ENCODE measurements around the gene SLC47A2. TPM values are rescaled to one million over a fixed set of nuclear protein-coding genes. Genes with fewer than 3 reads are reported as not detected.
A peak's percentile ranks its signal among the peaks of the same experiment; 100 is the strongest.

The SLC47A2 gene
- total and polyA plus RNA-seq, 2 of the 13 experiments (the other 11 are each of a cell fraction or from before 2014, with no cell fraction given): 0.04 TPM; not detected in 1

DNA sequence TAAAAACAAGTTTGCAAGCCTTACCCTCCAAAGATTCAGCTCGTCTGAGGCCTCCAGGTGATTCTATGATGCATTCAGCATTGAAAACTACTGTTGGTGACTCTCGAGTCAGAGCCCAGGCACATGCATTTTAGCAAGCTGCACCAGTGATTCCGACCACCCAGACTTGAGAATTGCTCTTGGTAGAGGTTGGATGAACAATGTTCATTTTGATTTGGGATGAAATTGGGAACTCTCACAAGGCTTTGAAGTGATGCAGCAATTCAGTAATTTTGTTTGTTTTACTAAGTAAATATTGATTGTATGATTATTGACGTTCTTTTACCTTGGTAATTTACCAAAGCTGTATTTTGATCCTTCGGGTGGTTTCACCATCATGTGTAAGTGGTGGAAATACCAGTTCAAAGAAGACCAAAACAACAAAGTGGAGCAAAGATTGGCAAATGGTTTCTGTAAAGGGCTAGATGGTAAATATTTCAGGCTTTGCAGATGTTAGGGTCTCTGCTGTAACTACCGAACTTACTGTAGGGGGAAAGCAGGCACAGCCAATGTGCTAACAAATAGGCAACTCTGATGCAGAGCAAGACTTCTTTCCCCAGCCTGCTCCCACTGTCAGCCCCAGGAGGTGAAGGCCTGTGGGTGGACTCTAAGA is 56.0 kb downstream of the SLC47A2 start:
- Histone ChIP-seq H3K36me3 (replicated peaks in 1 of 2; ENCODE audit: control insufficient read depth in 1 of 2, insufficient read depth in 2 of 2, low read length in 2 of 2) (peaks cover 15 to 53% of the 10 kb centered on the region in 2 experiments), H3K4me1 (ENCODE audit: insufficient read depth, low read length) (peaks cover 98% of the 10 kb centered on the region), H3K27ac (ENCODE audit: extremely low read length, insufficient read depth, low read length) (peak overlapping the region; percentile 91), H3K79me2 (ENCODE audit: insufficient read depth, low read length) (peaks cover 46% of the 10 kb centered on the region), H3K9ac (ENCODE audit: insufficient read depth, low read depth, low read length) (peak overlapping the region; percentile 68), H3K9me3 (ENCODE audit: low read length) (no peaks in the 10 kb centered on the region), H3K27me3 (ENCODE audit: control insufficient read depth in 1 of 2, insufficient read depth in 2 of 2, low read length in 2 of 2) (no peaks in the 10 kb centered on the region), H3K4me3 (replicated peaks in 1 of 3; ENCODE audit: insufficient read depth in 1 of 3, low read depth in 2 of 3, low read length in 3 of 3) (peak overlapping the region in 1 of 3 experiments; percentile 24; a peak in 1 of 6 replicates), H3K4me2 (ENCODE audit: low read depth, low read length) (peak overlapping the region; percentile 61), H4K20me1 (ENCODE audit: insufficient read depth, low read length) (no peaks in the 10 kb centered on the region), H2AFZ (ENCODE audit: low read length) (no peak overlapping the region)
- in situ Hi-C loops (cut with HindIII; ENCODE audit: extremely low pct_ligation_motif_present, low pct_unique_long_range_greater_than_20kb) (no loop called here), intact Hi-C loops (cut with micrococcal nuclease; ENCODE audit: unreplicated experiment) (loop anchor here (1.0 kb wide), 2 partner anchors 12 kb away; partner anchors contain the start of gene ALDH3A2)
- POLR2A ChIA-PET: interaction anchor here (0.8 to 8.4 kb wide), 10 partner anchors 8 to 134 kb away, joined by 3 to 194 read pairs (median 6); partner anchors contain the start of genes ALDH3A2 and SLC47A1
- no TSS peak for BruUV-seq (replicated peaks)
- peak; percentile 83 for ATAC-seq
- 0% methylated on average over 6 of the region's 6 CpGs for WGBS (ENCODE audit: low lambda C conversion rate)
- DNase-seq (ENCODE audit: low spot score): peak; percentile 98
- CTCF ChIA-PET (ENCODE audit: low intra/inter-chr PET ratio, low total read pairs): no interaction called here
- FAIRE-seq: peak; percentile 82
- peak; percentile 76; the same call in 1 of the 2 replicates for TF ChIP-seq ONECUT2 (CRISPR knock-in tag; IDR thresholded peaks at IDR 0.05)
- no peak for TF ChIP-seq EED (CRISPR knock-in tag; IDR thresholded peaks at IDR 0.05)
- peak; percentile 87 for TF ChIP-seq PPARG (CRISPR knock-in tag; conservative IDR thresholded peaks at IDR 0.05)
- TF ChIP-seq ZNF619 (CRISPR knock-in tag; IDR thresholded peaks at IDR 0.05): no peak
- TF ChIP-seq ZC3H4 (CRISPR knock-in tag; IDR thresholded peaks at IDR 0.05; ENCODE audit: borderline replicate concordance): no peak
- no peak for TF ChIP-seq MATR3 (CRISPR knock-in tag; IDR thresholded peaks at IDR 0.05)
- no peak for TF ChIP-seq ZNF10 (CRISPR knock-in tag; IDR thresholded peaks at IDR 0.05; ENCODE audit: borderline replicate concordance, low read depth)
- no peak for TF ChIP-seq BRD4 (CRISPR knock-in tag; IDR thresholded peaks at IDR 0.05)
- TF ChIP-seq ZMYM3 (CRISPR knock-in tag; IDR thresholded peaks at IDR 0.05): 0 out of 2 replicates have a peak, but pooled peaks have one; percentile 45
- TF ChIP-seq, protein P1, sequence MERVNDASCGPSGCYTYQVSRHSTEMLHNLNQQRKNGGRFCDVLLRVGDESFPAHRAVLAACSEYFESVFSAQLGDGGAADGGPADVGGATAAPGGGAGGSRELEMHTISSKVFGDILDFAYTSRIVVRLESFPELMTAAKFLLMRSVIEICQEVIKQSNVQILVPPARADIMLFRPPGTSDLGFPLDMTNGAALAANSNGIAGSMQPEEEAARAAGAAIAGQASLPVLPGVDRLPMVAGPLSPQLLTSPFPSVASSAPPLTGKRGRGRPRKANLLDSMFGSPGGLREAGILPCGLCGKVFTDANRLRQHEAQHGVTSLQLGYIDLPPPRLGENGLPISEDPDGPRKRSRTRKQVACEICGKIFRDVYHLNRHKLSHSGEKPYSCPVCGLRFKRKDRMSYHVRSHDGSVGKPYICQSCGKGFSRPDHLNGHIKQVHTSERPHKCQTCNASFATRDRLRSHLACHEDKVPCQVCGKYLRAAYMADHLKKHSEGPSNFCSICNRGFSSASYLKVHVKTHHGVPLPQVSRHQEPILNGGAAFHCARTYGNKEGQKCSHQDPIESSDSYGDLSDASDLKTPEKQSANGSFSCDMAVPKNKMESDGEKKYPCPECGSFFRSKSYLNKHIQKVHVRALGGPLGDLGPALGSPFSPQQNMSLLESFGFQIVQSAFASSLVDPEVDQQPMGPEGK (CRISPR knock-in tag; IDR thresholded peaks at IDR 0.05): peak; percentile 49; the same call in 1 of the 2 replicates
- TF ChIP-seq ATF7-NPFF (CRISPR knock-in tag; IDR thresholded peaks at IDR 0.05; ENCODE audit: low read depth): no peak
- TF ChIP-seq, protein P2, sequence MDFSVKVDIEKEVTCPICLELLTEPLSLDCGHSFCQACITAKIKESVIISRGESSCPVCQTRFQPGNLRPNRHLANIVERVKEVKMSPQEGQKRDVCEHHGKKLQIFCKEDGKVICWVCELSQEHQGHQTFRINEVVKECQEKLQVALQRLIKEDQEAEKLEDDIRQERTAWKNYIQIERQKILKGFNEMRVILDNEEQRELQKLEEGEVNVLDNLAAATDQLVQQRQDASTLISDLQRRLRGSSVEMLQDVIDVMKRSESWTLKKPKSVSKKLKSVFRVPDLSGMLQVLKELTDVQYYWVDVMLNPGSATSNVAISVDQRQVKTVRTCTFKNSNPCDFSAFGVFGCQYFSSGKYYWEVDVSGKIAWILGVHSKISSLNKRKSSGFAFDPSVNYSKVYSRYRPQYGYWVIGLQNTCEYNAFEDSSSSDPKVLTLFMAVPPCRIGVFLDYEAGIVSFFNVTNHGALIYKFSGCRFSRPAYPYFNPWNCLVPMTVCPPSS (IDR thresholded peaks at IDR 0.05): no peak
- TF ChIP-seq, protein P3, sequence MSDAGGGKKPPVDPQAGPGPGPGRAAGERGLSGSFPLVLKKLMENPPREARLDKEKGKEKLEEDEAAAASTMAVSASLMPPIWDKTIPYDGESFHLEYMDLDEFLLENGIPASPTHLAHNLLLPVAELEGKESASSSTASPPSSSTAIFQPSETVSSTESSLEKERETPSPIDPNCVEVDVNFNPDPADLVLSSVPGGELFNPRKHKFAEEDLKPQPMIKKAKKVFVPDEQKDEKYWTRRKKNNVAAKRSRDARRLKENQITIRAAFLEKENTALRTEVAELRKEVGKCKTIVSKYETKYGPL (CRISPR knock-in tag; IDR thresholded peaks at IDR 0.05): no peak
- peak; percentile 94 for TF ChIP-seq FOXO1 (CRISPR knock-in tag; IDR thresholded peaks at IDR 0.05)
- peak; percentile 85; the same call in 1 of the 2 replicates for TF ChIP-seq TSC22D2 (CRISPR knock-in tag; IDR thresholded peaks at IDR 0.05; ENCODE audit: borderline replicate concordance)
- TF ChIP-seq XRCC5 (optimal IDR thresholded peaks at IDR 0.05; ENCODE audit: low read length): no peak
- TF ChIP-seq, protein P4, sequence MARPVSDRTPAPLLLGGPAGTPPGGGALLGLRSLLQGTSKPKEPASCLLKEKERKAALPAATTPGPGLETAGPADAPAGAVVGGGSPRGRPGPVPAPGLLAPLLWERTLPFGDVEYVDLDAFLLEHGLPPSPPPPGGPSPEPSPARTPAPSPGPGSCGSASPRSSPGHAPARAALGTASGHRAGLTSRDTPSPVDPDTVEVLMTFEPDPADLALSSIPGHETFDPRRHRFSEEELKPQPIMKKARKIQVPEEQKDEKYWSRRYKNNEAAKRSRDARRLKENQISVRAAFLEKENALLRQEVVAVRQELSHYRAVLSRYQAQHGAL (CRISPR knock-in tag; IDR thresholded peaks at IDR 0.05; ENCODE audit: not compliant biosample characterization): no peak
- TF ChIP-seq SP1 (IDR thresholded peaks at IDR 0.05): no peak
- no peak for TF ChIP-seq SP1 (CRISPR knock-in tag; IDR thresholded peaks at IDR 0.05)
